Muscle of back (tissue), 11 donors: Measurements from ENCODE around the gene DPEP2. TPM values are rescaled to one million over a fixed set of nuclear protein-coding genes. Genes with fewer than 3 reads are reported as not detected.

Experiments used
- DNase-seq, 3 donors: peaks; one replicate each; pipeline versions ENCODE4 v3.0.0 to v3.0.0-alpha.2; 2013
- polyA plus RNA-seq, 10 donors: library from polyadenylated mRNA; unstranded; fragments of 120-200 nt; gene quantifications; one replicate each; pipeline ENCODE4 v1.2.1, GENCODE V29; 2013; ENCODE audit not compliant: insufficient read length in 10 of 10

DPEP2 gene
- polyA plus RNA-seq, 10 donors = 0.63 to 2.5 (median 1.2) TPM

- DNase-seq = no peak
These were observed 44.7 kb downstream of the DPEP2 start for GRCh38 chr16:67954421-67955196.

GRCh38 chr16:67953641-67954375 lies 45.5 kb downstream of the DPEP2 start:
- DNase-seq = no peak

- peak in 1 of 3 donors; percentile 46 for DNase-seq
These were observed 47.8 kb downstream of the DPEP2 start for GRCh38 chr16:67951485-67951884.

GRCh38 chr16:67950335-67950843 lies 48.9 kb downstream of the DPEP2 start:
- DNase-seq = no peak

- DNase-seq = no peak
These were observed 49.6 kb downstream of the DPEP2 start for GRCh38 chr16:67949645-67950044.

GRCh38 chr16:67948015-67948414 lies 51.3 kb downstream of the DPEP2 start:
- no peak for DNase-seq

- no peak for DNase-seq
These were observed 52.2 kb downstream of the DPEP2 start for GRCh38 chr16:67946966-67947558.

GRCh38 chr16:67946128-67946569 lies 53.1 kb downstream of the DPEP2 start:
- DNase-seq = no peak

GRCh38 chr16:67945392-67945933 lies 53.8 kb downstream of the DPEP2 start:
- DNase-seq = no peak

- no peak for DNase-seq
These were observed 54.4 kb downstream of the DPEP2 start for GRCh38 chr16:67944690-67945391.

- DNase-seq = peak in 1 of 3 donors; percentile 70
These were observed 55.4 kb downstream of the DPEP2 start, which contains the start of gene LCAT for GRCh38 chr16:67943619-67944504. TSS of gene LCAT (minus strand) at chr16:67944120. CDS start at chr16:67944101, 19 bp downstream.

GRCh38 chr16:67943256-67943618 lies 56.0 kb downstream of the DPEP2 start:
- no peak for DNase-seq

GRCh38 chr16:67942510-67943255 lies 56.6 kb downstream of the DPEP2 start:
- DNase-seq = no peak

GRCh38 chr16:67942200-67942509 lies 57.1 kb downstream of the DPEP2 start:
- no peak for DNase-seq

- DNase-seq = no peak
These were observed 57.6 kb downstream of the DPEP2 start for GRCh38 chr16:67941469-67942199.

GRCh38 chr16:67940446-67941089 lies 58.7 kb downstream of the DPEP2 start:
- DNase-seq = no peak

GRCh38 chr16:67939507-67940445 lies 59.5 kb downstream of the DPEP2 start:
- no peak for DNase-seq
